T-cell (primary cell): Measurements from ENCODE around the gene TP53BP2. TPM values are rescaled to one million over a fixed set of nuclear protein-coding genes. Genes with fewer than 3 reads are reported as not detected.
A peak's percentile ranks its signal among the peaks of the same experiment; 100 is the strongest.

Experiments
- ATAC-seq, 4 experiments: fragments of 200-7000 bp in 3 of 4; fragments of 150-1000 bp in 1 of 4; cut with Tn5 transposase; replicated peaks in 1 of 4; 1 replicate in 3 of 4; 2 replicates in 1 of 4; pipeline ENCODE4 v1.10.0; 2021; ENCODE audit warnings: moderate library complexity in 3 of 4, mild to moderate bottlenecking in 2 of 4, moderate number of reproducible peaks in 1 of 4
- CTCF ChIA-PET, 2 donors: fragments of 300-600 bp; sonication (Branson Sonifier 250); formaldehyde crosslinking; loops; one replicate each; lab custom pipeline; 2022; ENCODE audit warnings: antibody characterized with exemption in 2 of 2; lab: Charles Lee
- POLR2A ChIA-PET, 2 donors: fragments of 300-600 bp; sonication (Branson Sonifier 250); formaldehyde crosslinking; loops; one replicate each; lab custom pipeline; 2022; ENCODE audit warnings: antibody characterized with exemption in 2 of 2; lab: Charles Lee
- DNase-seq, 35 experiments: peaks; one replicate each; pipeline versions ENCODE4 v3.0.0 to v3.0.0-alpha.2; 2013 to 2023
- H3K27ac ChIP-seq: one replicate; pipeline ENCODE4 v1.5.1; 2013; ENCODE audit warnings: low read length
- H3K27me3 ChIP-seq, 2 experiments: replicated peaks in 1 of 2; 1 replicate in 1 of 2; 2 replicates in 1 of 2; pipeline versions ENCODE4 v1.6.1 to v1.7.0; 2013; ENCODE audit warnings: low read length in 1 of 2, mixed read lengths in 1 of 2; ENCODE audit not compliant: control insufficient read depth in 2 of 2, insufficient read depth in 2 of 2; ENCODE audit errors: extremely low read depth in 1 of 2
- H3K36me3 ChIP-seq, 2 donors: 1 replicate in 1 of 2; 2 replicates in 1 of 2; pipeline versions ENCODE4 v1.6.1 to v1.7.0; 2013; ENCODE audit warnings: low read length in 1 of 2; ENCODE audit not compliant: control insufficient read depth in 2 of 2, insufficient read depth in 1 of 2; ENCODE audit errors: extremely low read depth in 1 of 2
- H3K4me1 ChIP-seq, 2 experiments: 1 replicate in 1 of 2; 2 replicates in 1 of 2; pipeline versions ENCODE4 v1.6.1 to v1.7.0; 2013; ENCODE audit warnings: low read length in 2 of 2, mixed read lengths in 1 of 2; ENCODE audit not compliant: insufficient read depth in 2 of 2, control insufficient read depth in 1 of 2; ENCODE audit errors: extremely low read depth in 1 of 2
- H3K4me3 ChIP-seq, 2 donors: 1 replicate in 1 of 2; 2 replicates in 1 of 2; pipeline versions ENCODE4 v1.5.1 to v1.7.0; 2013; ENCODE audit warnings: mild to moderate bottlenecking in 2 of 2, low read length in 1 of 2, moderate library complexity in 1 of 2; ENCODE audit not compliant: control insufficient read depth in 1 of 2; ENCODE audit errors: extremely low read depth in 1 of 2
- H3K9me3 ChIP-seq: 2 replicates; pipeline ENCODE4 v1.7.0; 2013
- H3K27ac Mint-ChIP-seq, 2 donors: one replicate each; pipeline ENCODE4 v1.8.0; 2020 to 2021; ENCODE audit warnings: mild to moderate bottlenecking in 2 of 2, mixed read lengths in 2 of 2
- H3K27me3 Mint-ChIP-seq, 2 donors: one replicate each; pipeline ENCODE4 v1.8.0; 2021 to 2022; ENCODE audit warnings: mixed read lengths in 2 of 2
- H3K36me3 Mint-ChIP-seq: one replicate; pipeline ENCODE4 v1.8.0; 2021; ENCODE audit warnings: mixed read lengths
- H3K4me1 Mint-ChIP-seq, 3 donors: one replicate each; pipeline ENCODE4 v1.8.0; 2020 to 2022; ENCODE audit warnings: mixed read lengths in 3 of 3, mild to moderate bottlenecking in 1 of 3
- H3K4me3 Mint-ChIP-seq, 3 donors: one replicate each; pipeline ENCODE4 v1.8.0; 2020 to 2022; ENCODE audit warnings: mild to moderate bottlenecking in 3 of 3, mixed read lengths in 3 of 3, moderate library complexity in 3 of 3
- H3K9me3 Mint-ChIP-seq, 3 donors: one replicate each; pipeline ENCODE4 v1.8.0; 2020 to 2022; ENCODE audit warnings: mixed read lengths in 3 of 3
- WGBS: methylation state at CpG from one replicate; pipeline ENCODE4 v1.1.5; 2013; ENCODE audit warnings: missing lambda C conversion rate; ENCODE audit not compliant: insufficient coverage; 5-methylcytosine and 5-hydroxymethylcytosine counted together
- total RNA-seq, 35 experiments: library from RNA in 6 of 35; stranded (reverse) in 6 of 35; fragments of 120-200 nt in 1 of 35; gene quantifications; one replicate each; pipeline versions ENCODE4 v1.2.1 to v1.2.4 and lab custom pipeline; 2013 to 2026

TP53BP2 gene
- total RNA-seq, 5 donors from 2014 or later (not counting 1 experiment from before 2014, with no cell fraction given): 46.9 to 84.0 (median 53.1) TPM

DNA sequence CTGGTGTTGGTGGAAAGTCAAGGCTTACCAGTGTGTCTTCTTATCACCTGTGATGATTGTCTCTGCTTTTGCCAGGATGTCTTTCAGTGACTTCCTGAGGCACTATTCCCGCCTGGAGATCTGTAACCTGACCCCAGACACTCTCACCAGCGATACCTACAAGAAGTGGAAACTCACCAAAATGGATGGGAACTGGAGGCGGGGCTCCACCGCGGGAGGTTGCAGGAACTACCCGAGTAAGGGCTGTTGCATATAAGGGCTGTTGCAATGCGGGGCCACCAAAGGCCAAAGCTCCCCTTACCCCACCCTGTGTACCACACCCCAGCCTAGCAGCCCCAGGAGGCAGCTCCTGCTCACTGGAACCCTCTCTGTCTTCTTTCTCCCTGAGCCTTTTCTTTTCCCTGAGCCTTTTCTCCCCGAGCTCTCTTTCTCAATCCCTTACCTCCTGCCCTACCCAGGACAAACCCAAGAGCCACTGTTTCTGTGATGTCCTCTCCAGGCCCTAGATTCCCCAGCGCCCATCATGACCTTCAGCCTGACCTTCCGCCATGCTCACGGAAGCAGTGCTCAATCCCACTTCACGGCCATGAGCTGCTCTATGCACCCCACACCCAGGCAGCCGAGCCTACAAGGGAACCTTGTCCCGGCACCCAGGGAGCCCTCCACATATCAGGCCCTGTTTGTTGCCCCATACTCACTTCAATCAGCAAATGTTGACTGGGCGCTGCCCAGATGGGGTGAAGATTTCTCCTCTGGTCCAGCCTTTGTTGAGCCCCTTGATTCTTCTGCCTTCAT is 92.8 kb downstream of the TP53BP2 start:
- peak overlapping the region in 1 of 2 donors; percentile 64 for H3K27ac Mint-ChIP-seq
- WGBS: 93% methylated on average over 11 of the region's 15 CpGs
- H3K4me1 Mint-ChIP-seq: peaks cover 5 to 15% (median 12%) of the 10 kb centered on the region in 3 donors
- Histone ChIP-seq H3K36me3 (peaks cover 0 to 83% of the 10 kb centered on the region in 2 donors), H3K4me3 (no peak overlapping the region), H3K9me3 (no peaks in the 10 kb centered on the region), H3K4me1 (peaks cover 0 to 12% of the 10 kb centered on the region in 2 experiments), H3K27ac (no peak overlapping the region), H3K27me3 (no peaks in the 10 kb centered on the region)
- DNase-seq (no peak), ATAC-seq (no peak)
- POLR2A ChIA-PET: interaction anchor here in 1 of 2 donors (0.6 kb wide), 1 partner anchor 66 kb away, joined by 5 read pairs; no protein-coding TSS in a partner anchor
- H3K9me3 Mint-ChIP-seq: no peaks in the 10 kb centered on the region
- H3K36me3 Mint-ChIP-seq: peaks cover 53% of the 10 kb centered on the region
- no peaks in the 10 kb centered on the region for H3K27me3 Mint-ChIP-seq
- CTCF ChIA-PET: interaction anchor here (0.5 to 4.6 kb wide), 4 partner anchors 25 to 57 kb away, joined by 3 to 56 read pairs (median 12); no protein-coding TSS in a partner anchor
- no peak overlapping the region for H3K4me3 Mint-ChIP-seq

DNA sequence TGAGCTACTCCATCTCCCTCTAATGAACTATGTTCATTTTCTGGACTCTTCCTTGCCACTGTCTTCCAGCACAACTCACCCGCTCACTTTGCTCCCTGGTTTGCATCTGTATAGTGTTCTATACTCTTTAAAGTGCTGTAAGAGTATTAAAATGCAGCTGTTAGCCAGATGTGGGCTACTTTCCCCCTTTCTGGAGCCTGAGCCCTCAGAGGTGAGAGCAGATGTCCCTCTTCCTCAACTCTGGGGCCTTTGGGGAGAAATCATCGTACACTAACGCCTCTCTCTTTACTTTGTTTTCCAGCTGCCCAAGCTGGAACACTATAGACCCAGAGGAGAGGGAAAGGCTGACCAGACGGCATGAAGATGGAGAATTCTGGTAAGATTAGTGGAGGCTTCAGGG is 94.1 kb downstream of the TP53BP2 start:
- Mint-ChIP-seq H3K27ac (no peak overlapping the region), H3K36me3 (peaks cover 56% of the 10 kb centered on the region), H3K4me3 (no peak overlapping the region)

DNA sequence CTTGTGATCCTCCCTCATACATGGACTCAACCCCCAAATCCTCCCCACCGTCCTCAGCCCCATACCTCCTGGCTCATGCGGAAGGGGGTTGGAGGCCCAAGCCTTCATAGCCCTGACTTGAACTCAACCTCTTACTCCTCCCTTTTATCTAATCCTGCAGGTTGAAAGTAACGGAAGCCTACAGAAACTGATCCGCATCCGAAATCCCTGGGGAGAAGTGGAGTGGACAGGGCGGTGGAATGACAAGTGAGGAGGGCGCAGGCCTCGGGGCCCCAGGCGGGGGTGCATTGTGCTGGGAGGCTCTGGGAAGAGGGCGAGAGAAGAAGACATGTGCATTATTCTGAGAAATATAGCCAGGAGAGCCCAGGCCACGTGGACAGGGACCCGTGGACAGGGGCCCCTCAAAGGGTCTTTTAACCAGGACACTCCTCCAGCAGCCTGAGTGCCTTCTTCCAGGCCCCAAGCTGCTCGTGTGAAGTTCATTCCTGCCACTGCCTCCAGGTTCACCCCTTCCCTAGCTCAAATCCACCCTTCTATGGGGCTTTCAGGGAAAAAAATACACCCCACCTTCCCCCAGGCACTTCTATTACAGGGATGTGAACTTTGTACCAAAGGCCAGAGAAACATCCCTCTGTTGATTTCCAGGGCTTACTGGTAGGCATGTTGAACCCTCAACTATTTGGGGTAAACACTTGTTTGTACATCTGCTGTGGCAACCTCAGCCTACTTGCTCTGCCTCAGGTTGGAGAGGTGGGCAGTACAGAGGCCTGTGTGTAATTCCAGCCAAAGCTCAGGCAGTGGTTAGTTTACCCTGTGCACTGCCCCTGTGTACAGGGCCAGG is 94.8 kb downstream of the TP53BP2 start:
- H3K27me3 Mint-ChIP-seq: no peaks in the 10 kb centered on the region
- ChIA-PET POLR2A (no interaction called here), CTCF (interaction anchor here (0.6 to 4.6 kb wide), 6 partner anchors 9 to 552 kb away, joined by 3 to 56 read pairs (median 10); no protein-coding TSS in a partner anchor)
- H3K4me1 Mint-ChIP-seq: peaks cover 14 to 24% (median 14%) of the 10 kb centered on the region in 3 donors
- H3K9me3 ChIP-seq: no peaks in the 10 kb centered on the region
- no peak for ATAC-seq
- peaks cover 0 to 13% of the 10 kb centered on the region in 2 experiments for H3K4me1 ChIP-seq
- H3K27ac ChIP-seq: no peak overlapping the region
- no peak for DNase-seq
- H3K4me3 ChIP-seq: no peak overlapping the region
- no peaks in the 10 kb centered on the region for H3K9me3 Mint-ChIP-seq
- H3K4me3 Mint-ChIP-seq: no peak overlapping the region
- no peak overlapping the region for H3K27ac Mint-ChIP-seq
- WGBS: 83% methylated on average over 4 of the region's 13 CpGs
- H3K36me3 Mint-ChIP-seq: peaks cover 55% of the 10 kb centered on the region
- H3K36me3 ChIP-seq: peaks cover 0 to 78% of the 10 kb centered on the region in 2 donors
- no peaks in the 10 kb centered on the region for H3K27me3 ChIP-seq

More for the DNA sequence above, 94.1 kb downstream of the TP53BP2 start:
- ChIA-PET POLR2A (no interaction called here), CTCF (interaction anchor here (0.9 to 4.6 kb wide), 5 partner anchors 10 to 55 kb away, joined by 3 to 56 read pairs (median 17); no protein-coding TSS in a partner anchor)
- DNase-seq: no peak
- Histone ChIP-seq H3K27me3 (no peaks in the 10 kb centered on the region), H3K36me3 (peaks cover 0 to 81% of the 10 kb centered on the region in 2 donors), H3K9me3 (no peaks in the 10 kb centered on the region), H3K27ac (no peak overlapping the region), H3K4me3 (no peak overlapping the region), H3K4me1 (peaks cover 0 to 13% of the 10 kb centered on the region in 2 experiments)
- Mint-ChIP-seq H3K27me3 (no peaks in the 10 kb centered on the region), H3K9me3 (no peaks in the 10 kb centered on the region), H3K4me1 (peaks cover 14 to 24% (median 14%) of the 10 kb centered on the region in 3 donors)
- no peak for ATAC-seq
- 100% methylated on average over 2 of the region's 4 CpGs for WGBS

DNA sequence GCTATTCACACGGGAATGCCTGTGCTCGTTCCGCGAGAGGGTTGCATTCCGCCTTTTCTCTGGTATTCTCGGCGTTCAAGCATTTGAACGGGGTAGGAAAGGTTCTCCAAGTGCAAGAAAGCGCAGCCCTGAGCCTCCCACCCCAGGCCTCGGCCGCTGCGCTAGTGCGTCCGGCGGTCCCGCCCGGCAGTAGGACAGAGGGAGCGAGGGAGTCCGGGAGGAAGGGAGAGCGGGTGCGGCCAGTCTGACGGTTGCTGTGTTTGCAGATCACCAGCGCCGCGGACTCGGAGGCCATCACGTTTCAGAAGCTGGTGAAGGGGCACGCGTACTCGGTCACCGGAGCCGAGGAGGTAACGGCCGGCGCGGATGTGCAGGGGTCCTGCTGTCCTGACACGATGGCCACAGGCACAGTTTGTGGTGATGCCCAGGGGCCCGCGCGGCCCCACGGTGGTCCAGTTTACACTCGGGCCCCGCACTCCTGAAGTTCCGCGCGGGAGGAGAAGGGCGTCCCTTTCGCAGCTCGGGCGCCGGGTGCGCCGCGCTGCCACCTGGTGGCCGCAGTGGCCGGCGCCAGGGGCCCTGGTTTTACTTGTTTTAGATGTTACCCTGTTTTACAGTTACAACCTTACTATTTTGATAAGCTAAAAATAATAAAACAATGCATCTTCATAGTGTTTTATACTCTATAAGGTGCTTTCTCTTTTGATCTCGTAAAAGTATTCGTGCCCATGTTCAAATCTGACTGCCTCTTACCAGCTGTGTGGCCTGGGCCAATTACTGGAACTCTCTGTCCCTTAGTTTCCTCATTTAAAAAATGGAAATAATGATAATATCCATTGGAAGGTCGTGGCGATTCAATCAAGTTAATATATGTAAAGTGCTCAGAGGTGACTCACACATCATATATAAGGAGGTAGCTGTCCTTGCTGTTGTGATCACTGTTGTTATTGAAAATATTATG is 96.7 kb downstream of the TP53BP2 start:
- Mint-ChIP-seq H3K9me3 (no peaks in the 10 kb centered on the region), H3K4me1 (peaks cover 14 to 24% (median 14%) of the 10 kb centered on the region in 3 donors), H3K27ac (peak overlapping the region; percentile 61 to 63), H3K27me3 (no peaks in the 10 kb centered on the region), H3K36me3 (peaks cover 48% of the 10 kb centered on the region), H3K4me3 (peak overlapping the region; percentile 68 to 79 (median 75))
- Histone ChIP-seq H3K4me1 (peaks cover 0 to 13% of the 10 kb centered on the region in 2 experiments), H3K27ac (no peak overlapping the region), H3K9me3 (no peaks in the 10 kb centered on the region), H3K36me3 (peaks cover 0 to 78% of the 10 kb centered on the region in 2 donors), H3K27me3 (no peaks in the 10 kb centered on the region), H3K4me3 (peak overlapping the region; percentile 49 to 70)
- CTCF ChIA-PET: interaction anchor here (0.6 to 4.6 kb wide), 26 partner anchors 10 to 1051 kb away, joined by 3 to 56 read pairs (median 4); no protein-coding TSS in a partner anchor
- peak; percentile 79 to 88 (median 84) for ATAC-seq
- WGBS: 21% methylated on average over 52 of the region's 61 CpGs
- POLR2A ChIA-PET: interaction anchor here in 1 of 2 donors (0.7 kb wide), 1 partner anchor 33 kb away, joined by 3 read pairs; no protein-coding TSS in a partner anchor
- DNase-seq: peak; percentile 19 to 81 (median 60)

DNA sequence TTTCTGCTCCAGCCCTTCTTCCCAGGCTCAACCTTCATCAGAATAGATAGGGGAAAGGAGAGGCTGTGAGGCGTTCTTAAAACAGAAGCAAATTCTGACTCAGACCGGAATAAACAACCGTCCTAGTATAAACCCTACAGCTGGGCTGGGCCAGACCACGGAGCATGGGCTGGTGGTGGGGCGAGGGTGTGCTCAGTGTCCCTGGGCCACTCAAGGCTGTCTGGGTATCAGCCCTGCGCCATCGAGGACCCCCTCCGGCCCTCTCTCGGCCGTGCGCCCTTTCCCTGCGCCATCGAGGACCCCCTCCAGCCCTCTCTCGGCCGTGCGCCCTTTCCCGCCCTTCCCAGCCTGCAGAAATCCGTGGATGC is 97.4 kb downstream of the TP53BP2 start:
- POLR2A ChIA-PET: no interaction called here
- peak overlapping the region; percentile 49 to 70 for H3K4me3 ChIP-seq

More for the DNA sequence above, 97.4 kb downstream of the TP53BP2 start:
- Mint-ChIP-seq H3K4me3 (peak overlapping the region; percentile 68 to 79 (median 75)), H3K27me3 (no peaks in the 10 kb centered on the region), H3K4me1 (peaks cover 14 to 24% (median 14%) of the 10 kb centered on the region in 3 donors), H3K9me3 (no peaks in the 10 kb centered on the region), H3K27ac (peak overlapping the region; percentile 78 to 83), H3K36me3 (peaks cover 48% of the 10 kb centered on the region)
- Histone ChIP-seq H3K27ac (no peak overlapping the region), H3K36me3 (peaks cover 0 to 78% of the 10 kb centered on the region in 2 donors), H3K9me3 (no peaks in the 10 kb centered on the region), H3K4me1 (peaks cover 0 to 13% of the 10 kb centered on the region in 2 experiments), H3K27me3 (no peaks in the 10 kb centered on the region)
- no peak for DNase-seq
- WGBS: 78% methylated on average over 16 of the region's 18 CpGs
- CTCF ChIA-PET: interaction anchor here (0.8 to 1.6 kb wide), 7 partner anchors 17 to 55 kb away, joined by 4 to 8 read pairs (median 5); no protein-coding TSS in a partner anchor
- peak; percentile 7 to 54 (median 34) for ATAC-seq
